K562 (cell line): ENCODE measurements around the gene TENM3. TPM values are rescaled to one million over a fixed set of nuclear protein-coding genes. Genes with fewer than 3 reads are reported as not detected.

Experiments used
- ATAC-seq: fragments of 200-7000 bp; cut with Tn5 transposase; 3 replicates; pipeline ENCODE4 v1.9.1; 2020; ENCODE audit warnings: moderate library complexity
- BruUV-seq: library from RNA; stranded (reverse); fragments of 400-500 nt; replicated peaks from 2 replicates; lab custom pipeline; 2021; lab: Mats Ljungman, UMichigan
- CTCF ChIA-PET: fragments of 300-600 bp; formaldehyde crosslinking; extraction: SDS; loops from one replicate; lab custom pipeline; 2021; ENCODE audit warnings: low intra/inter-chr PET ratio; lab: Yijun Ruan, JAX
- POLR2A ChIA-PET: fragments of 300-600, 350-650 bp; sonication (Branson Sonifier 250); formaldehyde crosslinking; extraction: SDS; loops from one replicate; lab custom pipeline; 2021; ENCODE audit warnings: antibody characterized with exemption, inconsistent platforms; lab: Yijun Ruan, JAX
- DNase-seq, 4 experiments: peaks; one replicate each; pipeline versions ENCODE4 v3.0.0 to v3.0.0-alpha.2; 2011 to 2018; ENCODE audit warnings: low spot score in 3 of 4, mixed read lengths in 3 of 4; ENCODE audit errors: extremely low read depth in 1 of 4
- FAIRE-seq: peaks from 2 replicates; lab custom pipeline; 2011; peaks lifted over from hg19 to GRCh38; lab: Jason Lieb, UNC
- H2AFZ ChIP-seq: 2 replicates; pipeline ENCODE4 v1.6.0; 2011; ENCODE audit warnings: low read depth, low read length, control low read depth, inconsistent platforms
- H3K27ac ChIP-seq: fragments of 200-600 bp; 3 replicates; pipeline ENCODE4 v1.8.0; 2011; ENCODE audit warnings: low read depth, mild to moderate bottlenecking, control low read depth, inconsistent platforms, low read length, moderate library complexity, mixed read lengths; ENCODE audit errors: extremely low read depth
- H3K27me3 ChIP-seq, 2 experiments: fragments of 300-600 bp in 1 of 2; 2 replicates in 1 of 2; 3 replicates in 1 of 2; pipeline versions ENCODE4 v1.6.0 to v1.8.0; 2011; ENCODE audit warnings: inconsistent platforms in 2 of 2, low read length in 2 of 2, mild to moderate bottlenecking in 1 of 2, mixed read lengths in 1 of 2, moderate library complexity in 1 of 2; ENCODE audit not compliant: control insufficient read depth in 2 of 2, insufficient read depth in 2 of 2
- H3K36me3 ChIP-seq: fragments of 300-600 bp; 3 replicates; pipeline ENCODE4 v1.8.0; 2011; ENCODE audit warnings: mild to moderate bottlenecking, low read length, inconsistent platforms; ENCODE audit not compliant: control insufficient read depth, insufficient read depth
- H3K4me1 ChIP-seq, 2 experiments: fragments of 200-600 bp in 1 of 2; replicated peaks in 1 of 2; 2 replicates in 1 of 2; 3 replicates in 1 of 2; pipeline versions ENCODE4 v1.5.1 to v1.8.0; 2011; ENCODE audit warnings: inconsistent platforms in 2 of 2, low read length in 2 of 2, mild to moderate bottlenecking in 1 of 2, mixed read lengths in 1 of 2, moderate library complexity in 1 of 2; ENCODE audit not compliant: control insufficient read depth in 2 of 2, insufficient read depth in 2 of 2
- H3K4me2 ChIP-seq: 2 replicates; pipeline ENCODE4 v1.6.1; 2011; ENCODE audit warnings: low read length, control low read depth, inconsistent platforms, mixed read lengths; ENCODE audit not compliant: insufficient read depth
- H3K4me3 ChIP-seq: fragments of 200-600 bp; sonication (generic), shearing (Covaris generic); 2 replicates; pipeline ENCODE4 v1.5.1; 2016; ENCODE audit warnings: control low read depth, inconsistent platforms
- H3K79me2 ChIP-seq: fragments of 200-600 bp; 3 replicates; pipeline ENCODE4 v1.8.0; 2011; ENCODE audit warnings: low read length, inconsistent platforms; ENCODE audit not compliant: control insufficient read depth, insufficient read depth
- H3K9ac ChIP-seq, 2 experiments: 2 replicates each; pipeline versions ENCODE4 v1.6.0 to v1.6.1; 2011; ENCODE audit warnings: low read depth in 2 of 2, low read length in 2 of 2, control low read depth in 1 of 2, inconsistent platforms in 1 of 2, mild to moderate bottlenecking in 1 of 2, mixed read lengths in 1 of 2; ENCODE audit not compliant: insufficient read depth in 1 of 2
- H3K9me1 ChIP-seq: one replicate; pipeline ENCODE4 v1.6.0; 2011; ENCODE audit warnings: inconsistent platforms, mild to moderate bottlenecking, low read length, moderate library complexity; ENCODE audit not compliant: control insufficient read depth, insufficient read depth
- H3K9me3 ChIP-seq: replicated peaks from 2 replicates; pipeline ENCODE4 v1.5.1; 2011; ENCODE audit warnings: low read depth, low read length, inconsistent platforms; ENCODE audit not compliant: control insufficient read depth, insufficient read depth
- H4K20me1 ChIP-seq: replicated peaks from 2 replicates; pipeline ENCODE4 v1.6.1; 2011; ENCODE audit warnings: low read length, inconsistent platforms, mixed read lengths; ENCODE audit not compliant: control insufficient read depth, insufficient read depth
- CHD1 ChIP-seq: fragments of 200-600 bp; sonication (generic); IDR thresholded peaks from one replicate; pipeline ENCODE4 v1.6.1; 2012; ENCODE audit warnings: mild to moderate bottlenecking, moderate library complexity, low read length, inconsistent platforms
- DACH1 ChIP-seq: fragments of 450-650 bp; IDR thresholded peaks from 2 replicates; pipeline ENCODE4 v1.6.1; 2018; ENCODE audit not compliant: partially characterized antibody
- E2F8 ChIP-seq: fragments of 450-650 bp; IDR thresholded peaks from 2 replicates; pipeline ENCODE4 v1.7.1; 2018; ENCODE audit warnings: mild to moderate bottlenecking, low read depth; ENCODE audit not compliant: partially characterized antibody
- RFX7 ChIP-seq: fragments of 250-450 bp; sonication (Bioruptor Pico); IDR thresholded peaks from 2 replicates; pipeline ENCODE4 v1.5.1; 2021; ENCODE audit warnings: mild to moderate bottlenecking
- RUNX1 ChIP-seq: sonication (generic); IDR thresholded peaks from 2 replicates; pipeline ENCODE4 v1.6.1; 2016; ENCODE audit warnings: antibody characterized with exemption, low read depth
- SMARCB1 ChIP-seq: IDR thresholded peaks from 2 replicates; pipeline ENCODE4 v1.6.1; 2011; ENCODE audit warnings: improper control_type of control experiment, low read depth; ENCODE audit not compliant: insufficient read length
- SRSF7 ChIP-seq: fragments of 200-400 bp; formaldehyde crosslinking; optimal IDR thresholded peaks from 2 replicates; pipeline ENCODE3; 2017; ENCODE audit warnings: mild to moderate bottlenecking, low read depth, low read length
- YY1 ChIP-seq, 3 experiments: IDR thresholded peaks; 2 replicates each; pipeline ENCODE4 v1.6.1; 2011; ENCODE audit warnings: low read length in 2 of 3, mild to moderate bottlenecking in 2 of 3, moderate library complexity in 2 of 3, borderline replicate concordance in 1 of 3, control low read depth in 1 of 3, low read depth in 1 of 3; ENCODE audit not compliant: insufficient read depth in 3 of 3, insufficient replicate concordance in 2 of 3, control insufficient read depth in 1 of 3, insufficient read length in 1 of 3; ENCODE audit errors: extremely low read depth in 1 of 3
- ZNF655 ChIP-seq: fragments of 250-450 bp; sonication (Bioruptor Pico); IDR thresholded peaks from 2 replicates; pipeline ENCODE4 v1.5.0; 2021
- ZNF785 ChIP-seq: fragments of 250-450 bp; sonication (Bioruptor Pico); IDR thresholded peaks from 2 replicates; pipeline ENCODE4 v1.4.0; 2020; ENCODE audit warnings: mild to moderate bottlenecking
- in situ Hi-C: fragments of 300-500 bp; cut with MboI; formaldehyde crosslinking; loops from 4 replicates; pipeline ENCODE4 v1.15.0; 2018; ENCODE audit warnings: inconsistent platforms, mixed read lengths
- intact Hi-C: fragments of 100-400 bp; cut with micrococcal nuclease; formaldehyde crosslinking; loops from 2 replicates; pipeline ENCODE4 v1.14.2; 2022
- polyA plus RNA-seq, 8 experiments: library from polyadenylated mRNA; depleted of rRNA in 4 of 8; stranded (reverse) in 5 of 8; unstranded in 3 of 8; fragments of >200 nt; fragmentation: Nextera tagmentation in 2 of 8; fragmentation: Illumina TruSeq in 1 of 8; extraction: Ambion mirVana in 2 of 8; extraction: Trizol in 1 of 8; gene quantifications; 2 replicates each; pipeline versions ENCODE4 v1.2.1 to v1.2.3, GENCODE V29; 2011 to 2014; ENCODE audit warnings: inconsistent platforms in 1 of 8, missing spikeins in 1 of 8
- total RNA-seq, 7 experiments: library from RNA; depleted of rRNA in 6 of 7; stranded (reverse); fragments of >200 nt in 6 of 7; fragmentation: Illumina TruSeq in 2 of 7; extraction: Trizol in 2 of 7; gene quantifications; 2 replicates each; pipeline versions ENCODE4 v1.2.1 to v1.2.3, GENCODE V29; 2011 to 2021; ENCODE audit warnings: low replicate concordance in 1 of 7
- TF ChIP-seq, protein P1 (sequence below): sonication (generic); formaldehyde crosslinking; IDR thresholded peaks from 2 replicates; pipeline ENCODE4 v1.8.0; 2022; ENCODE audit warnings: missing genetic modification reagents, mild to moderate bottlenecking, borderline replicate concordance
- TF ChIP-seq, protein P2 (sequence below): fragments of 450-650 bp; IDR thresholded peaks from 2 replicates; pipeline ENCODE4 v1.6.1; 2014; ENCODE audit warnings: low read depth, mild to moderate bottlenecking, moderate library complexity, borderline replicate concordance

The TENM3 gene
- total and polyA plus RNA-seq, 9 of the 15 experiments (the other 6 are each of a cell fraction or from before 2014, with no cell fraction given): 0.01 to 0.02 TPM; not detected in 7

- Histone ChIP-seq H3K27ac (no peak overlapping the region), H3K9me1 (no peaks in the 10 kb centered on the region), H3K4me1 (no peaks in the 10 kb centered on the region), H3K27me3 (no peaks in the 10 kb centered on the region), H3K9me3 (no peaks in the 10 kb centered on the region), H3K36me3 (no peaks in the 10 kb centered on the region), H2AFZ (no peak overlapping the region), H3K79me2 (no peaks in the 10 kb centered on the region), H3K4me3 (no peak overlapping the region), H4K20me1 (no peaks in the 10 kb centered on the region), H3K9ac (no peak overlapping the region), H3K4me2 (no peak overlapping the region)
- in situ Hi-C loops (no loop called here), intact Hi-C loops (no loop called here)
- ChIA-PET CTCF (no interaction called here), POLR2A (no interaction called here)
- DNase-seq (no peak), ATAC-seq (no peak), FAIRE-seq (no peak)
- no TSS peak for BruUV-seq
- TF ChIP-seq, protein P1, sequence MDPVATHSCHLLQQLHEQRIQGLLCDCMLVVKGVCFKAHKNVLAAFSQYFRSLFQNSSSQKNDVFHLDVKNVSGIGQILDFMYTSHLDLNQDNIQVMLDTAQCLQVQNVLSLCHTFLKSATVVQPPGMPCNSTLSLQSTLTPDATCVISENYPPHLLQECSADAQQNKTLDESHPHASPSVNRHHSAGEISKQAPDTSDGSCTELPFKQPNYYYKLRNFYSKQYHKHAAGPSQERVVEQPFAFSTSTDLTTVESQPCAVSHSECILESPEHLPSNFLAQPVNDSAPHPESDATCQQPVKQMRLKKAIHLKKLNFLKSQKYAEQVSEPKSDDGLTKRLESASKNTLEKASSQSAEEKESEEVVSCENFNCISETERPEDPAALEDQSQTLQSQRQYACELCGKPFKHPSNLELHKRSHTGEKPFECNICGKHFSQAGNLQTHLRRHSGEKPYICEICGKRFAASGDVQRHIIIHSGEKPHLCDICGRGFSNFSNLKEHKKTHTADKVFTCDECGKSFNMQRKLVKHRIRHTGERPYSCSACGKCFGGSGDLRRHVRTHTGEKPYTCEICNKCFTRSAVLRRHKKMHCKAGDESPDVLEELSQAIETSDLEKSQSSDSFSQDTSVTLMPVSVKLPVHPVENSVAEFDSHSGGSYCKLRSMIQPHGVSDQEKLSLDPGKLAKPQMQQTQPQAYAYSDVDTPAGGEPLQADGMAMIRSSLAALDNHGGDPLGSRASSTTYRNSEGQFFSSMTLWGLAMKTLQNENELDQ (CRISPR knock-in tag): no peak
- TF ChIP-seq SRSF7 (no peak), ZNF785 (CRISPR knock-in tag) (no peak), DACH1 (no peak), YY1 (IDR thresholded peaks at IDR 0.05; ENCODE audit: borderline replicate concordance in 1 of 3, control insufficient read depth in 1 of 3, extremely low read depth in 1 of 3, insufficient read depth in 3 of 3, insufficient read length in 1 of 3, insufficient replicate concordance in 2 of 3, low read depth in 1 of 3, low read length in 2 of 3) (no peak), CHD1 (no peak), ZNF655 (CRISPR knock-in tag) (no peak), RUNX1 (no peak), SMARCB1 (no peak), E2F8 (no peak), RFX7 (CRISPR knock-in tag) (no peak)
- TF ChIP-seq, protein P2, sequence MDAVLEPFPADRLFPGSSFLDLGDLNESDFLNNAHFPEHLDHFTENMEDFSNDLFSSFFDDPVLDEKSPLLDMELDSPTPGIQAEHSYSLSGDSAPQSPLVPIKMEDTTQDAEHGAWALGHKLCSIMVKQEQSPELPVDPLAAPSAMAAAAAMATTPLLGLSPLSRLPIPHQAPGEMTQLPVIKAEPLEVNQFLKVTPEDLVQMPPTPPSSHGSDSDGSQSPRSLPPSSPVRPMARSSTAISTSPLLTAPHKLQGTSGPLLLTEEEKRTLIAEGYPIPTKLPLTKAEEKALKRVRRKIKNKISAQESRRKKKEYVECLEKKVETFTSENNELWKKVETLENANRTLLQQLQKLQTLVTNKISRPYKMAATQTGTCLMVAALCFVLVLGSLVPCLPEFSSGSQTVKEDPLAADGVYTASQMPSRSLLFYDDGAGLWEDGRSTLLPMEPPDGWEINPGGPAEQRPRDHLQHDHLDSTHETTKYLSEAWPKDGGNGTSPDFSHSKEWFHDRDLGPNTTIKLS: no peak
Measured at GRCh38 chr4:182267048-182267447, 23.8 kb downstream of the TENM3 start.
